Measurements from ENCODE around the gene KRT16.

GRCh38 chr17:41635121-41636097, 22.8 kb upstream of the KRT16 start:
- no peak for TF ChIP-seq POLR2A (IDR thresholded peaks at IDR 0.05)
- TF ChIP-seq, protein P1, sequence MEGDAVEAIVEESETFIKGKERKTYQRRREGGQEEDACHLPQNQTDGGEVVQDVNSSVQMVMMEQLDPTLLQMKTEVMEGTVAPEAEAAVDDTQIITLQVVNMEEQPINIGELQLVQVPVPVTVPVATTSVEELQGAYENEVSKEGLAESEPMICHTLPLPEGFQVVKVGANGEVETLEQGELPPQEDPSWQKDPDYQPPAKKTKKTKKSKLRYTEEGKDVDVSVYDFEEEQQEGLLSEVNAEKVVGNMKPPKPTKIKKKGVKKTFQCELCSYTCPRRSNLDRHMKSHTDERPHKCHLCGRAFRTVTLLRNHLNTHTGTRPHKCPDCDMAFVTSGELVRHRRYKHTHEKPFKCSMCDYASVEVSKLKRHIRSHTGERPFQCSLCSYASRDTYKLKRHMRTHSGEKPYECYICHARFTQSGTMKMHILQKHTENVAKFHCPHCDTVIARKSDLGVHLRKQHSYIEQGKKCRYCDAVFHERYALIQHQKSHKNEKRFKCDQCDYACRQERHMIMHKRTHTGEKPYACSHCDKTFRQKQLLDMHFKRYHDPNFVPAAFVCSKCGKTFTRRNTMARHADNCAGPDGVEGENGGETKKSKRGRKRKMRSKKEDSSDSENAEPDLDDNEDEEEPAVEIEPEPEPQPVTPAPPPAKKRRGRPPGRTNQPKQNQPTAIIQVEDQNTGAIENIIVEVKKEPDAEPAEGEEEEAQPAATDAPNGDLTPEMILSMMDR (IDR thresholded peaks at IDR 0.05) = no peak
